ENCODE results near the gene NOXO1.
"Not testable (repeated sequence)": the region's sequence is repeated elsewhere in the genome, so short reads cannot be mapped to it uniquely, and the experiment has no call there.

The NOXO1 gene

DNA sequence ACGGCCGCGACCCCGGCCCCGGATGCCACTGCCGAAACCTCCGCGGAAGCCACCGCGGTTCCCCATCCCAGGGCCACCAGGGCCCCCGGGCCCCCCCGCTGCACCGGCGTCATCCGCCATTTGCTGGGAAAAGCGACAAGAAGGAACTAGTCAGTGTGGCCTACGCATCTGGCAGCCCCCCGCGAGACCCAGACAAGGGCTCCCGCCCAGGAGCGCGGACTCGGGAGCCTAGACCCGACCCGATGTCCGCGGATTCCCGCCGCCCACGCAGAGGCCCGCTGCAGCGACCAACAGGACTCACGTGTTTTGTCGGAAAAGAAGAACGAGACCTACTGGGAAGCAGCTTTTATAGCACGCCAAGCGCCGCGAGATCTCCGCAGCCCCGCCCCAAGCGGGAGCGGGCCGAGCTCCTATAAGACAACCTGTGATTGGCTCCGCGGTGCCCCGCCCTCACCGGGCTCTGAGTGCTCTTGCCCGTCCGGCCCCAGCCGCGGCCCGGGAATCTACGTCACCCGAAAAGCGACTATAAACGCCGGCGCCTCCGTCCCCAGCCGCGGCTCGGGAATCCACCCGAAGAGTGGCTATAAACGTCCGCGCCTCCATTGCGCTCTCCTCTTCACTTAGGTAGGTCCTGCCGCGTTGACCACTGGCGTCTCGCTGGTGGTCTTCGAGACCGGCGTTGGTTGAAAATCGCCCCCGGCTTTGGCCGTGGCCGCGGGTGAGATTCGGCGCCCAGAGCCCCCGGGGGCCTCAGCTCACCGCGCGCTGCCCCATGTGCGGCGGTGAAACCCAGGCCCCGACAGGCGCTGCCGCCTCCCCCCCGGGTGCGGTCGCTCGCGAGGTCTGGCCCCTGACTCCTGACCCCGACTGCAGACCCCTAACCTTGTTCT lies 16.5 kb downstream of the NOXO1 start, which contains the start of gene RPS2:
TSS of gene RPS2 (minus strand) at position 321 of the 890 bp plus-strand sequence. CDS start at position 120, 201 bp downstream.
- ATAC-seq (ENCODE audit: insufficient read depth, low read depth): peak; percentile 79
- peak within 1 kb of the TSS; percentile 83 for H2AFZ ChIP-seq (ENCODE audit: low read depth, low read length)
- no peaks in the 10 kb centered on the region for H3K9me3 ChIP-seq (ENCODE audit: insufficient read depth, low read length, severe bottlenecking)
- peaks cover 31% of the 10 kb centered on the region for H4K20me1 ChIP-seq (ENCODE audit: insufficient read depth, low read length)
- peaks cover 58% of the 10 kb centered on the region for H3K4me1 ChIP-seq (ENCODE audit: insufficient read depth, low read length)
- no peak for TF ChIP-seq CTCF (IDR thresholded peaks at IDR 0.05; ENCODE audit: borderline replicate concordance, extremely low read depth, low read length, poor library complexity, severe bottlenecking)
- TF ChIP-seq EZH2 (IDR thresholded peaks at IDR 0.05; ENCODE audit: borderline replicate concordance, low read depth, low read length, severe bottlenecking): no peak
- H3K4me2 ChIP-seq (ENCODE audit: insufficient read depth, low read length): peak within 1 kb of the TSS; percentile 96
- no peaks in the 10 kb centered on the region for H3K27me3 ChIP-seq (ENCODE audit: insufficient read depth, low read length, poor library complexity)
- peaks cover 61% of the 10 kb centered on the region for H3K79me2 ChIP-seq (ENCODE audit: insufficient read depth, low read length)
- H3K9ac ChIP-seq (ENCODE audit: low read depth, low read length): peak within 1 kb of the TSS; percentile 91
- H3K27ac ChIP-seq (ENCODE audit: low read length): peak within 1 kb of the TSS; percentile 86
- peak; percentile 99 for DNase-seq
- H3K36me3 ChIP-seq (ENCODE audit: insufficient read depth, low read length): peaks cover 34% of the 10 kb centered on the region
- peak within 1 kb of the TSS; percentile 47 to 74 for H3K4me3 ChIP-seq (ENCODE audit: low read depth in 1 of 2, low read length in 2 of 2)

DNA sequence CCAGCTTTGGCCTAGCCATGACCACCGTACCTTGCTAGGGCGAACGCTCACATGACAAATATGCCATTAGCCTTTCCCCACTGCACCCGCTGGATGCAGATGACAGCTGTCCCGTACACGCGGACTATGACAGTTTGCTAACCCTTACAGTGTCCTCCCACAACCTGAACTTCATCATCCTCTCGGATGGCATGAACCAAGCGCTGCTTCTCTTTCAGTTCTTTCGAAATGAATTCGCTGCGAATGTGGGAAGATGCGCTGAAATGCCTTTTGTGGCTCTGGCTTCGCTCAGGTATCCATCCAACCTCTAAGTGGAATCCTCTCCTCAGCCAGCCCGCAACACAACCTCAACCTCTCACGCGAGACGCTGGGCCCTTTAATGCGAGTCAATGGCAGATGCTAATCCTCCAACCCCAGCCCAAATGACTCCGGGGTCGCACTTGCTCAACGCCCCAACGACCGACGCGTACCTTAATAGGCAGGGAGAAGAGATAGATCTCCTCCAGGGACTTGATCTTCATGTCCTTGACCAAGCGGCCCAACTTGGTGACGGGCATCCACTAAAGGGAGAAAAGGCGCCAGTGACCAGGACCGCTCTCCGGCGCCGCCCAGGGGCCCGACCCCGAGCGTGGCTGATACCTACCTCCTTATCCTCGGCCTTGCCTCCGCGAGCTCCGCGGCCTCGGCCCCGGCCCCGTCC lies 17.3 kb downstream of the NOXO1 start:
- peak overlapping the region; percentile 60 for H3K27ac ChIP-seq (ENCODE audit: low read length)
- H3K9me3 ChIP-seq (ENCODE audit: insufficient read depth, low read length, severe bottlenecking): no peaks in the 10 kb centered on the region
- peaks cover 31% of the 10 kb centered on the region for H4K20me1 ChIP-seq (ENCODE audit: insufficient read depth, low read length)
- peaks cover 61% of the 10 kb centered on the region for H3K4me1 ChIP-seq (ENCODE audit: insufficient read depth, low read length)
- no peaks in the 10 kb centered on the region for H3K27me3 ChIP-seq (ENCODE audit: insufficient read depth, low read length, poor library complexity)
- H3K4me3 ChIP-seq (ENCODE audit: low read depth in 1 of 2, low read length in 2 of 2): peak overlapping the region; percentile 47 to 74; a peak in 3 of 4 replicates
- peaks cover 34% of the 10 kb centered on the region for H3K36me3 ChIP-seq (ENCODE audit: insufficient read depth, low read length)
- H3K4me2 ChIP-seq (ENCODE audit: insufficient read depth, low read length): peak overlapping the region; percentile 63
- peaks cover 65% of the 10 kb centered on the region for H3K79me2 ChIP-seq (ENCODE audit: insufficient read depth, low read length)
- H2AFZ ChIP-seq (ENCODE audit: low read depth, low read length): no peak overlapping the region
- ATAC-seq (ENCODE audit: insufficient read depth, low read depth): peak; percentile 2; the same call in 2 of the 3 replicates
- H3K9ac ChIP-seq (ENCODE audit: low read depth, low read length): peak overlapping the region; percentile 91
- TF ChIP-seq CTCF (IDR thresholded peaks at IDR 0.05; ENCODE audit: borderline replicate concordance, extremely low read depth, low read length, poor library complexity, severe bottlenecking): peak; percentile 19
- no peak for TF ChIP-seq EZH2 (IDR thresholded peaks at IDR 0.05; ENCODE audit: borderline replicate concordance, low read depth, low read length, severe bottlenecking)
- DNase-seq: peak; percentile 42

- Histone ChIP-seq H4K20me1 (ENCODE audit: insufficient read depth, low read length) (peaks cover 31% of the 10 kb centered on the region), H3K79me2 (ENCODE audit: insufficient read depth, low read length) (peaks cover 65% of the 10 kb centered on the region), H3K9ac (ENCODE audit: low read depth, low read length) (peak overlapping the region; percentile 91), H3K4me3 (ENCODE audit: low read depth in 1 of 2, low read length in 2 of 2) (peak overlapping the region in 1 of 2 experiments; percentile 74; a peak in 1 of 4 replicates), H3K4me2 (ENCODE audit: insufficient read depth, low read length) (peak overlapping the region; percentile 76), H3K4me1 (ENCODE audit: insufficient read depth, low read length) (peaks cover 66% of the 10 kb centered on the region), H3K36me3 (ENCODE audit: insufficient read depth, low read length) (peaks cover 34% of the 10 kb centered on the region)
- not testable (repeated sequence) for H3K27me3 ChIP-seq (ENCODE audit: insufficient read depth, low read length, poor library complexity); ATAC-seq (ENCODE audit: insufficient read depth, low read depth); H3K27ac ChIP-seq (ENCODE audit: low read length); H3K9me3 ChIP-seq (ENCODE audit: insufficient read depth, low read length, severe bottlenecking); DNase-seq; H2AFZ ChIP-seq (ENCODE audit: low read depth, low read length)
These were observed 18.8 kb downstream of the NOXO1 start for GRCh38 chr16:1962161-1963153.

Data from DND-41 (cell line).